ENCODE data around the gene SMYD3.

- TF ChIP-seq NFRKB (IDR thresholded peaks at IDR 0.05): no peak
- no peak for TF ChIP-seq FOXK2 (IDR thresholded peaks at IDR 0.05)
- no peak for TF ChIP-seq FOXA1 (IDR thresholded peaks at IDR 0.05)
- no peak for TF ChIP-seq TARDBP (IDR thresholded peaks at IDR 0.05)
- TF ChIP-seq SP1 (IDR thresholded peaks at IDR 0.05): no peak
- TF ChIP-seq BHLHE40 (IDR thresholded peaks at IDR 0.05; ENCODE audit: borderline replicate concordance): no peak
- TF ChIP-seq ZNF384 (IDR thresholded peaks at IDR 0.05): no peak
- TF ChIP-seq ELF4 (IDR thresholded peaks at IDR 0.05): no peak
Measured at GRCh38 chr1:246302711-246303317, 204.3 kb downstream of the SMYD3 start.

Measured in HEK293T (cell line).